ENCODE results near the gene SYDE1.

SYDE1 gene

DNA sequence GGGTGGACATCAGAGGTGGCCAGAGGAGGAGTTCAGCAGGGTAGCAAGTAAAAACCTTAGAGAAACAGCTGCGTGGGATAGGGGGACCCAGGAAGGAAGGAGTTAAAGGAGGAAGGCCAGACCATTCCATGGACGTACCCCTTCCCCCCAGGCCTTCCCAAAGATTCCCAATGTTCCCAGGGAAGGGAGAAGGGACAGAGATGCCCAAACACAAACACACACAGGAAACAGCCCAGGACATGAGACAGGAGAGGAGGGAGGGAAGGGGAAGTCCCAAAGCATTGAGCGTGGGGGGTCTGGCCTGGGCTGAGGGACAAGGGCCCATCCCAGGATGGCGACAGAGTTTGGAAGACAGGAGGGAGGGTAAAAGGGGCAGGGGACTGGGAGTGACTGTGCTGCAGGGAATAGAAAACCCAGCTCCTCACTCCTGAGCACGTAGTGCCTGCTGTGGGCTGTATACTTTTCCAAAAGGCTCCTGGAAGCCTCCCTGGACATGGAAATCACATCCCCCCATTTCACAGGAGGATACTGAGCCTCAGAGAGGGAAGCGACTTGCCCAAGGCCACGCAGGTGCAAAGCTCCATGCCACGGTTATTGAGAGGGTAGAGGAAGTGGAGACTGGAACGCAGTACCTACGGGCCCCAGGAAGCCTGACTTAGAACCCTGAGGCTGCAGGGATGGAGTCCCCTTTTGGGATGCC lies 1.1 kb downstream of the SYDE1 start:
- no peak for DNase-seq (ENCODE audit: low read depth in 2 of 2)

DNA sequence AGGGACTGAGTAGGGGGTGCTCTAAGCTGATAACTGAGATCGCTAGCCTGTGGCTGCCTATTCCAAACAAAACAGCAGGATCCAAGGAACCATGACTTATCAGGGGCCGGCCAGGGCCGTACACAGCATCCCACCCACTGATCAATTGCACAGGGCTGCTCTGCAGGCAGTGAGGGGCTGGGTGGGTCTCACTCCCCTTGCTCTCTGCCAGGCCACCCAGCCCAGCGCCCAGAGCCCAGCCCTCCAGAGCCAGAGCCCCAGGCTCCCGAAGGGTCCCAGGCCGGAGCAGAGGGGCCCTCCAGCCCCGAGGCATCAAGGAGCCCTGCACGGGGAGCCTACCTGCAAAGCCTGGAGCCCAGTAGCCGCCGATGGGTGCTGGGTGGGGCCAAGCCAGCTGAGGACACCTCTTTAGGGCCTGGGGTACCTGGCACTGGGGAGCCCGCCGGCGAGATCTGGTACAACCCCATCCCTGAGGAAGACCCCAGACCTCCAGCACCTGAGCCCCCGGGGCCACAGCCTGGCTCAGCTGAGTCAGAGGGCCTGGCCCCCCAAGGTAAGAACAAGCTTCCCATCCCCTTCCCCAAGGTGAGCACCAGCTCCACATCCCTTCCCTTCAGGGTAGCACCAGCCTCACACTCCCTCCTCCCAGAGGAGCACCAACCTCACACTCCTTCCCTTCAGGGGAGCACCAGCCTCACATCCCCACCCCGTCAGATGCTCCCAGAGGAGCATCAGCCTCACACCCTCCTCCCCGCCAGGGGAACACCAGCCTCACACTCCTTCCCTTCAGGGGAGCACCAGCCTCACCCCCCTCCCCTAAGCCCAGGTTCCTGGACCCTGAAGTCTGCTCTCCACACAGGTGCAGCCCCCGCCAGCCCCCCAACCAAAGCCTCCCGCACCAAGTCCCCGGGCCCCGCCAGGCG lies 1.9 kb downstream of the SYDE1 start:
- DNase-seq (ENCODE audit: low read depth in 2 of 2), result no peak

DNA sequence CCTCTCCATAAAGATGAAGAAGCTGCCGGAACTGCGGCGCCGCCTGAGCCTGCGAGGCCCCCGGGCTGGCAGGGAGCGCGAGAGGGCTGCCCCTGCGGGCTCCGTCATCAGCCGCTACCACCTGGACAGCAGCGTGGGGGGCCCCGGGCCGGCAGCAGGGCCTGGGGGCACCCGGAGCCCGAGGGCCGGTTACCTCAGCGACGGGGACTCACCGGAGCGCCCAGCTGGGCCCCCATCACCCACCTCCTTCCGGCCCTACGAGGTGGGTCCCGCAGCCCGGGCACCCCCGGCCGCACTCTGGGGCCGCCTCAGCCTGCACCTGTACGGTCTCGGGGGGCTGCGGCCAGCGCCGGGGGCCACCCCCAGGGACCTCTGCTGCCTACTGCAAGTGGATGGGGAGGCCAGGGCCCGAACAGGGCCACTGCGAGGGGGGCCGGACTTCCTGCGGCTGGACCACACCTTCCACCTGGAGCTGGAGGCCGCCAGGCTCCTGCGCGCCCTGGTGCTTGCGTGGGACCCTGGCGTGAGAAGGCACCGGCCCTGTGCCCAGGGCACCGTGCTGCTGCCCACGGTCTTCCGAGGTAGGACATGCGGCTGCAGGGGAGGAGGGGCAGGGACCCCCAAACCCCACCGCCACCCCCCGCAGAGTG lies 2.7 kb downstream of the SYDE1 start:
- no peak for DNase-seq (ENCODE audit: low read depth in 2 of 2)

DNA sequence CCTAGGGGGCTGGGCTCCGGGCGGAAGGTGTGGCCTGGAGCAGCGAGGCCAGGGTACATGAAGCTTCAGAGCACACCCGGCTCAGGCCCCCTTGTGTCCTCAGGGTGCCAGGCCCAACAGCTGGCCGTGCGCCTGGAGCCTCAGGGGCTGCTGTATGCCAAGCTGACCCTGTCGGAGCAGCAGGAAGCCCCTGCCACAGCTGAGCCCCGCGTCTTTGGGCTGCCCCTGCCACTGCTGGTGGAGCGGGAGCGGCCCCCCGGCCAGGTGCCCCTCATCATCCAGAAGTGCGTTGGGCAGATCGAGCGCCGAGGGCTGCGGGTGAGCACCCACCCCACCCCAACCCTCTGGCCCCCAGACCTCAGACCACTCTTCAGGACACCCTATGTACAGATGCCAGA lies 3.2 kb downstream of the SYDE1 start:
- no peak for DNase-seq (ENCODE audit: low read depth in 2 of 2)

DNA sequence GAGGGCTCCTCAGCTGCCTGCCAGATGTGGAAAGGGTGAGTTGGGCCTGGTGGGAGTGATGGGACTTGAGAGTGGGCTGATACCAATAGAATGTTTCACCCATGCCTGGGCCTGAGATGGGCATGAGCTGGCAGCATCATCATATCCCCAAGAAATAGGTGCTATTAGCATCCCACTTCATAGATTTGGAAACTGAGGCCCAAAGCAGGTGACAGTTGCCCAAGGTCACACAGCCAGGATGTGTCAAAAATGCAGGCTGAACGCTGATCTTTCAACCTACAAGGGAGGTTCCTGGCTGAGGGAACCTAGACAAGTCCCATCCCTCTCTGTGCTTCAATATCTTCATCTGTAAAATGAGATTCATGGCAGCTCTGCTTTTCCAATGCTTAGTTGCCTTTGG lies 4.6 kb downstream of the SYDE1 start:
- DNase-seq (ENCODE audit: low read depth in 2 of 2), result no peak

DNA sequence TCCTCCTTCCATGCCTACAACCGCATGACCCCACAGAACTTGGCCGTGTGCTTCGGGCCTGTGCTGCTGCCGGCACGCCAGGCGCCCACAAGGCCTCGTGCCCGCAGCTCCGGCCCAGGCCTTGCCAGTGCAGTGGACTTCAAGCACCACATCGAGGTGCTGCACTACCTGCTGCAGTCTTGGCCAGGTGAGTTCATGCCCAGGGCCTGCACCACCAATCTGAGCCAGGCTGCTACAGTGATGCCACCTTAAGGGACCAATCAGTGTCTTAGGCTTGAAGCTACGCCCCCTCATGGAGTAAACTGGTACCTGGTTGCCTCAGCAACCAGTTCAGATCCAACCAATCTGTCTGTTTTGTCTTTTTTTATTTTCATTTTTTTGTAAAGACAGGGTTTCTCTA lies 5.2 kb downstream of the SYDE1 start:
- DNase-seq (ENCODE audit: low read depth in 2 of 2), result no peak

DNA sequence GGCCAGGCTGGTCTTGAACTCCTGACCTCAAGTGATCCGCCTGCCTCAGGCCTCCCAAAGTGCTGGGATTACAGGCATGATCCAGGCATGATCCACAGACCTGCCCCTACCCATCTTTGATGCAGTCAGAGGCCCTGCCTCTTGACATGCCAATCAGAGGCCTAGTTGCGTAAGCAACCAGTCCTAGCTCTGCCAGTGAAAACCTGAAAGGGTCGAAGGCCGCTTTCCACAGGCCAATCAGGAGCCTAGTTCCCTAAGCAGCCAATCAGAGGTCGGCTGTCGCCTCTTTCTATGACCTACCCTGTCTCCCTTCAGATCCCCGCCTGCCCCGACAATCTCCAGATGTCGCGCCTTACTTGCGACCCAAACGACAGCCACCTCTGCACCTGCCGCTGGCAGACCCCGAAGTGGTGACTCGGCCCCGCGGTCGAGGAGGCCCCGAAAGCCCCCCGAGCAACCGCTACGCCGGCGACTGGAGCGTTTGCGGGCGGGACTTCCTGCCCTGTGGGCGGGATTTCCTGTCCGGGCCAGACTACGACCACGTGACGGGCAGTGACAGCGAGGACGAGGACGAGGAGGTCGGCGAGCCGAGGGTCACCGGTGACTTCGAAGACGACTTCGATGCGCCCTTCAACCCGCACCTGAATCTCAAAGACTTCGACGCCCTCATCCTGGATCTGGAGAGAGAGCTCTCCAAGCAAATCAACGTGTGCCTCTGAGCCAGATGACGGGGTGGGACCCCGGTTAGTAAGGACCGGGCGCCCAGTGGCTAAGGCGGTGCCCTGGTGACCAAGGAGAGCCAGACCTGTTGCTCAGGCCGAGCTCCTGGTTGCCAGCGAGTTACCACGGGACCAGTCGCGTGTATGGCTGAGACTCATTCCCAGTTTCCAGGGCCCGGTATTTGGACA lies 6.3 kb downstream of the SYDE1 start:
- DNase-seq (ENCODE audit: low read depth in 2 of 2), result no peak

DNA sequence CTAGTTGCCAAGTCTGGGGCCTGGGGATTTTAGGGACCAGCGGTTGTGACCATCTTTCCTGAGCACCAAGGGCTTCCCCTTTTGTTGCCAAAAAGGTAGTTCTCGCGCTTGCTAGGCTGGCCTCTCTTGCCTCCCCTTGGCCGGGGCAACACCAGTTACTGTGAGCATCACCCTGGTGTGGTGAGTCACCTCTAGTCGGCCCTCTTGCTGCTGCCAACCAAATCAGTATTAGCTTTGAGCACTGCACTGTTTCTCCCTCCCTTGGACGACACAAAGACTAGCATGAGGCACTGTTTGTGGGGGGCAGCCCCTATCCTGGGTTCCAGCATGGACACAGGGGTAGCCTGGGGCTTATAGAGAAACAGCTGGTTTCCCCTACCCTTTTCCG lies 6.9 kb downstream of the SYDE1 start:
- no peak for DNase-seq (ENCODE audit: low read depth in 2 of 2)

DNA sequence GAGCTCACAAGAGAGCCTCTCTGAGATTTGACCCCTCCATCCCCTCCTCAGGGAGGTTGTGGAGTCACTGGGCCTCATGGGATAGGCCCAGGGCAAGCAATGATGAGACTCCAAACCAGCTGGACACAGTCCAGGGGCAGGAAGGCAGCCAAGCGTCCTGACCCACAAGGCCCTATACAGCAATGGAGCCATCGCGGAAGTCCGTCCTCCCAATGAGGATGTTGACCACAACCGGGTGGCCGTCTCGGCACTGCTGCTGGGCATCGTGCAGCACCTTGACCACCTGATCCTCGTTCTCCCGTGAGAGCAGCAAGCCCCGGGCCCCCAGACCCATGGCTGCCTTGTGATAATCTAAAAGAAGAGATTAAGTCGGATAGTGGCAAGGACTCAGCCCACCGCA lies 7.9 kb downstream of the SYDE1 start:
- no peak for DNase-seq (ENCODE audit: low read depth in 2 of 2)

DNA sequence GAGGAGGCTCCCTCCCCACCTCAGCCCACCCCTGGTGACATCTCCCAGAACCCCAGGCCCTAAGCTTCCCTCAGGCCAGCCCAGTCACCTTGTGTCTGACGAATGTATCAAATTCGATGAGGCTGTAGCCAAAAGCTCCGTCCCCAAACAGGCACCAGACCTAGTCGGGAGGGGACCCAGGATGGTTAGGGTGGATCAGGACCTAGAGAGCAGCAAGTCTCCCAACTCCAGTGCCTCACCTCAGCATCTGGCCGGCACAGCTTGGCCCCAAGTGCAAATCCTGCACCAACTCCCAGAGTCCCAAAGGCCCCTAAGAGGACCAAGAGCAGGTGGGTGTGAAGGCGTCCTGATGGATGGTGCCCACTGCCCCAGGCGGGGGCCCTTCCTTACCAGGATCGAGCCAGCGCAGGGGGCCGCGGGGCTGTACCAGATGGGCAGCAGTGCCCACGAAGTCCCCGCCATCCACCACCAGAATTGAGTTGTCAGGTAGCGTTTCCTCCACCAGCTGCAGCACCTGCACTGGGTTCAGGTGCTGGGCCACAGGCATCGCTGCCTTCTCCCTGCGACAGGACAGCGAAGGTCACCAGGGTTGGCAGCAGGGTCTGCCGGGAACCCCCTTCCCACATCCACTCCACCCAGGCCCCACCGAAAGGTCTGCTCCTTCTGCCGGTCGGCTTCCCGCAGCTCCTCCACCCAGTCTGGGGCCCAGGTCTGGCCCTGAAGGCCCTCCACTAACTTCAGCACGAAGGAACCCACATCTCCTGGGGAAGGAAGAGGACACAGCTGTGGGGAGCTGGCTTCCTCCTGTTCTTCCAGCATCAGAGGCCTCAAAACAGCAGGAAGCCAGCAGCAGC lies 8.8 kb downstream of the SYDE1 start:
- no peak for DNase-seq (ENCODE audit: low read depth in 2 of 2)

DNA sequence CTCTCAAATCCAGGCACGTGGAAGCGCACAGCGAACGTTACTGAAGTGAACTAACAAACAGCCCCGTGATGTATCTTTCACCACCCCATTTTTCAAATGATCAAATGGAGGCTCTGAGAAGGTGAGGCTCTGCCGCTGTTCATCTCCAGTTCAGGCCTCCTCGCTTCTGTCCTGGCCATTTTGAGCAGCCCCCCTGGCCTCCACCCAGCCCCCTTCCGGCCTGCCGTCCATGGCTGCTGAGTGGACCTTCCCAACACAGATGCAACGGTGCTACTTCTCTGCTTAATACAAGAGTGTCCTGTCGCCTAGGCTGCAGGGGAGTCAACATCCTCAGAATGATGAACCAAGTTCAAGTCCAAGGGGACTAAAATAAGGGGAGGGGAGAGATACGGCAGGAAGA lies 9.7 kb downstream of the SYDE1 start:
- DNase-seq (ENCODE audit: low read depth in 2 of 2), result no peak

DNA sequence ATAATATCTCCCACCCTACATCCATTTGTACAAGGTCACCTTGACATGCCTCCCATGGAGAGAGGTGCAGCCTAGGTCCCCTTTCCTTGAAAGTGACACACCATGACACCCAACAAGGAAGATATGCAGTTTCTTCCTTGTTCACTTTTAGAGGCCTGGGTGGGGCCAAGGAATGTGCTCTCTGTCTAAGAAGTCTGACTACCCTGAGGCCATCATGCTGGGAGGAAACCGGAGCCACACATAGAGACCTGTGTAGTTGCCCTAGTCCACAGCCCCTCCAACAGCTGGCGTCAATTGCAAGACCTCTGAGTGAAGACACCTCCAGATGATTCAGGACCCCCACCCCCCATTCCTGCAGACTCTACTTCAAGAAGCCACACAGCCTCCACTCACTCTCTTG lies 11.0 kb downstream of the SYDE1 start:
- DNase-seq (ENCODE audit: low read depth in 2 of 2), result no peak

DNA sequence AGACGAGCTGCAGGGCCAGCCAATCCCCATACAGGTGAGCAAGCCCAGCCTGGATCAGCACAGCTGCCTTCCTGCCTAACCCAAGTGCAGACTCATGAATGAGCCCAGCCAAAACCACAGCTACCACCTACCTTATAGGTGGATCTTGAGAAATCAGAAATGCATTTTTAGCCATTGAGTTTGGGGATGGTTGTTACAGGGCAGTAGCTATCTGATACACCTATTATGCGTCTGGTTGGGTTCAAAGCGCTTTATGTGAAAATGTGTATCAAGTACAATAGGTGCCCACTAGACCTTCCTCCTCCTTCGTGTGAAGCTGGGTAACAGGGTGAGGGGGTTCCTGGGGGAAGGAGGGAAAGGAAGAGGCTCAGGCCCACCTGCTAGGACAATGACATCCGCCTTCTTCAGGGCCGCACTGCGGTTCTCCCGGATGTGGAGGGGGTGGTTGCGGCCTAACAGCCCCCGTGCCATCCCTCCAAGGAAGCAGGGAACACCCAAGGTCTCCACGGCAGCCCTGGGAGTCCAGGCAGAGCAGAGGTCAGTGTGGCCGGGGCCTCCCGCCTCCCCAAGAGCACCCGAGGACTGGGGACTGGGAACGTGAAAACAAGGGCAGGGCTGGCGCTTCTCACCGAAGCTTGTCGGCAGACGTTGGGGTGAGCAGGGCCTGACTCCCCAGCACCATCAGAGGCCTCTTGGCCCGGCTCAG lies 11.7 kb downstream of the SYDE1 start:
- no peak for DNase-seq (ENCODE audit: low read depth in 2 of 2)

DNA sequence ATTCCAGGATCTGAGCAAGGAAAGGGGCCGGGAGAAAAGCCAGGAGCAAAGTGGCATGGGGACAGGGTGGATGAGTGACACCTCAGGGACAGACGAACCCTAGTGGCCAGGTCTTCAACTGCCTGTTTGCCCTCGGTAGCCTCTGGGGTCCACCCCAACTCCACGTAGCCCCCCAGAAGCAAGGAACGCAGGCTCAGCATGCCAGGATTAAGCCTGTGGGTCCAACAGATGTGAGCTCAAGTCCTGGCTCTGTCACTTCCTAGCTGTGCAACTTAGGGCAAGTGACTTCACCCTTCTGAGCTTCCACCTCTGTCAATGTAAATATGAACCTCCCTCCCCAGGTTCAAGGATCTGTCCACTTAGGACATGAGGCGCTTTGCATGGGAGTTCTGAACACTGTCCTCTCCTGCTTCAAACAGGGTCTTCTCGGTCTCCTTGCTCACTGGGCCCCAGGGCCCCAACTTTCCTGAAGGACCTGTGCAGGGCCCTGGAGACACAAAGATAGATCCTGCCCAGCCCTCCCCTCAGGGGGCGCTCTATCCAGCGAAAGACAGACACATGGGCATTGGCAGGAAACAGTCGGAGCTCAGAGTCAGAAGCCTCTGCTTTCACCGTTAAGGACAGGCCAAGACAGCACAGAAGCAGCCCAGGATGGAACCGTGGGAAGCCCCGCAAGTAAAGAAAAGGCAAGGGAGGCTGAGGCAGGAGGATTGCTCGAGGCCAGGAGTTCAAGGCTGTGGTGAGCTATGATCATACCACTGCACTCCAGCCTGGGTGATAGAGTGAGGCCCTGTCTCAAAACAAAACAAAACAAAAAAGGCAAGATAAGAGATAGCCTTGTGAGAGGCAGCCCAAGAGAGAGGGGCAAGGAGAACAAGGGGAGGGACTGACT lies 13.2 kb downstream of the SYDE1 start:
- no peak for DNase-seq (ENCODE audit: low read depth in 2 of 2)

DNA sequence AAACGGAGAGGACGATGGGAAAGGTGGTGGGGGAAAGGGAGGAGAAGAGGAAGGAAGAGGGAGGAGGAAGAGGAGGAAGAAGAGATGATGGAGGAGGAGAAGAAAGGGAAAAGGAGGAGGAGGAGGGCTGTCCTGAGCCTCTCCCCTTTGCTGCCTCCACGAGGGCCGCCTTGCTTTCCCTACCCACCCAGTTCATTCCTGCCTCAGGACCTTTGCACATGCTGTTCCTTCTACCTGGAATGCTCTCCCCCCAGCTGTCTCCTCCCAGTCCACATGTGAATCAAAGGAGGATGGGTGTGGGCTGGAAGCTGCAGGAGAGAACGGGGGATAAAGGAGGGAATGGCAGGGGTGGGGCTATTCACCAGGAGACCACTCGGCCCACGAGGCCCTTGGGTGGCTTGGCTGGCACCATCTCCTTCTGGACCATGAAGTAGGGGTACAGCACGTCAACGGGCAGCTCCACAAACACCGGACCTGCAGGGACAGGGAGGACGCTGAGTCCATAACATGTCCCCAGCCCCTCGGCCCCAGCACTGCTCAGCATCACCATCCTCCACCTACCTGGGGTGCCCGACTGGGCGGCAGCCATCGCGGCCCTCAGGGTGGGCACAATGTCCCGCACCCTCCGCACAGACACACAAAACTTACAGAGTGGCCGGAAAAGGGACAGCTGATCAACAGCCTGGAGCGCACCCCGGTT lies 15.3 kb downstream of the SYDE1 start:
- DNase-seq (ENCODE audit: low read depth in 2 of 2), result no peak

DNA sequence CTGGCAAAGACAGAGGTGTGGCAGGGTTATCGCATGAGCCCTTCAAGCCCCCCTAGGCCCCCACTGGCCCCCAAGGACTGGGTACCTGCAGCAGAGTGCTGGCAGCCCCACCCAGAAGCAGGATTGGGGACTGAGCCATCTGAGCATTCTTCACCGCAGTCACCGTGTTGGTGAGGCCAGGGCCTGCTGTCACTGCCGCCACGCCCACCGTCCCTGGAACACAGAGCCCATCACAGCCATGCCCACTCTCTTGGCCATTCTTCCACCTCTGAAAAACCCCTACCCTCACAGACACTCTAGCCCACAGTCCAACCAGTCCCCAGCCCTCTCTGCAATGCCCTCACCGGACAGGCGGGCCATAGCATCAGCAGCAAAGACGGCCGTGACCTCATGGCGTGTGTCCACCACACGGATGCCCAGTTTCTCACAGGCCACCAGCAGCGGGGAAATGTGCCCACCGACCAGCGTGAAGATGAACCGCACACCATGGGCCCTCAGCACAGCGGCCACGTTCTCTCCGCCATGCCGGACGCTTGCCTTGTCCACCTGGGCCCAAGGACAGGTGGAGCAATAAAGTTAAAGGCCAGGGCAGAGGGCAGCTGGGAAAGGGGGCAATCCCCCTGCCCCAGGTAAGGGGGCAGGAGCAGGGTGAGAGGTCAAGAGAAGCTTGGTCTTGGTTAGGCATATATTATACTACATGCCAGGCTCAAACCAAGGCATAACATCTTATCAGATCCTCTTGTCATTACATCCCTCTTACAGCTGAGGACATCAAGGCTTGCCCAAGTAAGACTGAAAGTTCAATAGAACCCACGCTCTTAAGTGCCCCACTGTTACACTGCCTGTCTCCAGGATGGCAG lies 16.1 kb downstream of the SYDE1 start:
- DNase-seq (ENCODE audit: low read depth in 2 of 2), result no peak

DNA sequence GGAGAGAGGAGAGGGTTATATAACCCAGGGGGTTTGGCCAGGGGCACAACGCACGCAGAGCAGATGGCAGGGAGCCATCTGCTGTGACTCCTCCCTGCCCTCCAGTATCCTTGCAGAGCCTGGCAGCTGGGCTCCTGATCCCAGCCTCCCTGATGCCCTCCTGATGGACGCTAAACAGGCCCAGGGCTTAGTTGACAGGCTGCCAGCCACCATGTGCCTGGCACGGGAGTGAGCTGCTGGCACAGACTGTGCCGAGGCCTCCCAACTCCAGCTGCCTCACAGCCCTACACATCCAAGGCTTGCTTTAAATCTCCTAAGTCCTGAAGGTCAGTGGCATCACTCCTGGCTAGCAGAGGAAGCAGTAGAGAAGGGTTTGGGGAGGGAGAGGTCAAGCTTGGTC lies 16.7 kb downstream of the SYDE1 start:
- DNase-seq (ENCODE audit: low read depth in 2 of 2), result no peak

All from stimulated activated CD4-positive, alpha-beta T cell treated with anti-CD3 and anti-CD28 coated beads, Interleukin-12 subunit alpha, Interleukin-12 subunit beta, amount 100 ng/mL, for 24 hours (primary cell).